ENCODE data around the gene CYS1.
"Not testable (repeated sequence)": the region's sequence is repeated elsewhere in the genome, so short reads cannot be mapped to it uniquely, and the experiment has no call there.

CYS1 gene

DNA sequence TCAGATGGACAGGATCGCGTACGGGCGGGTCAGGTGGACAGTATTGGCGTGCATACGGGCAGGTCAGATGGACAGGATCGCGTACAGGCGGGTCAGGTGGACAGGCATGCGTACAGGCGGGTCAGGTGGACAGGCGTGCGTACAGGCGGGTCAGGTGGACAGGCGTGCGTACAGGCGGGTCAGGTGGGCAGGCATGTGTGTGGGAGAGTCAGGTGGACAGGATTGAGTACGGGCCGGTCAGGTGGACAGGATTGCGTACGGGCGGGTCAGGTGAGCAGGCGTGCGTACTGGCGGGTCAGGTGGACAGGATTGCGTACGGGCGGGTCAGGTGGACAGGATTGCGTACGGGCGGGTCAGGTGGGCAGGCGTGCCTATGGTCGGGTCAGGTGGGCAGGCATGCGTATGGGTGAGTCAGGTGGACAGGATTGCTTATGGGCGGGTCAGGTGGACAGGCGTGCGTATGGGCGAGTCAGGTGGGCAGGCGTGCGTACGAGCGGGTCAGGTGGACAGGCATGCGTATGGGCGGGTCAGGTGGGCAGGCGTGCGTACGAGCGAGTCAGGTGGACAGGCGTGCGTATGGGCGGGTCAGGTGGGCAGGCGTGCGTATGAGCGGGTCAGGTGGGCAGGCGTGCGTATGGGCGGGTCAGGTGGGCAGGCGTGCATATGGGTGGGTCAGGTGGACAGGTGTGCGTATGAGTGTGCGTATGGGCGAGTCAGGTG lies 68.4 kb downstream of the CYS1 start:
- not testable (repeated sequence) for DNase-seq

DNA sequence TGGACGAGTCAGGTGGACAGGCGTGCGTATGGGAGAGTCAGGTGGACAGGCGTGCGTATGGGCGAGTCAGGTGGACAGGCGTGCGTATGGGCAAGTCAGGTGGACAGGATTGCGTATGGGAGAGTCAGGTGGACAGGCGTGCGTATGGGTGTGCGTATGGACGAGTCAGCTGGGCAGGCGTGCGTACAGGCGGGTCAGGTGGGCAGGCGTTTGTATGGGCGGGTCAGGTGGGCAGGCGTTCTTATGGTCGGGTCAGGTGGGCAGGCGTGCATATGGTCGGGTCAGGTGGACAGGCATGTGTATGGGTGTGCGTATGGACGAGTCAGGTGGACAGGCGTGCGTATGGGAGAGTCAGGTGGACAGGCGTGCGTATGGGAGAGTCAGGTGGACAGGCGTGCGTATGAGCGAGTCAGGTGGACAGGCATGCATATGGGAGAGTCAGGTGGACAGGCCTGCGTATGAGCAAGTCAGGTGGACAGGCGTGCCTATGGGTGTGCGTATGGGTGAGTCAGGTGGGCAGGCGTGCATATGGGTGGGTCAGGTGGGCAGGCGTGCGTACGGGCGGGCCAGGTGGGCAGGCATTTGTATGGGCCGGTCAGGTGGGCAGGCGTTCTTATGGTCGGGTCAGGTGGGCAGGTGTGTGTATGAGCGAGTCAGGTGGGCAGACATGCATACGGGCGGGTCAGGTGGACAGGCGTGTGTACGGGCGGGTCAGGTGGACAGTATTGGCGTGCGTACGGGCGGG lies 69.2 kb downstream of the CYS1 start:
- DNase-seq, result not testable (repeated sequence)

DNA sequence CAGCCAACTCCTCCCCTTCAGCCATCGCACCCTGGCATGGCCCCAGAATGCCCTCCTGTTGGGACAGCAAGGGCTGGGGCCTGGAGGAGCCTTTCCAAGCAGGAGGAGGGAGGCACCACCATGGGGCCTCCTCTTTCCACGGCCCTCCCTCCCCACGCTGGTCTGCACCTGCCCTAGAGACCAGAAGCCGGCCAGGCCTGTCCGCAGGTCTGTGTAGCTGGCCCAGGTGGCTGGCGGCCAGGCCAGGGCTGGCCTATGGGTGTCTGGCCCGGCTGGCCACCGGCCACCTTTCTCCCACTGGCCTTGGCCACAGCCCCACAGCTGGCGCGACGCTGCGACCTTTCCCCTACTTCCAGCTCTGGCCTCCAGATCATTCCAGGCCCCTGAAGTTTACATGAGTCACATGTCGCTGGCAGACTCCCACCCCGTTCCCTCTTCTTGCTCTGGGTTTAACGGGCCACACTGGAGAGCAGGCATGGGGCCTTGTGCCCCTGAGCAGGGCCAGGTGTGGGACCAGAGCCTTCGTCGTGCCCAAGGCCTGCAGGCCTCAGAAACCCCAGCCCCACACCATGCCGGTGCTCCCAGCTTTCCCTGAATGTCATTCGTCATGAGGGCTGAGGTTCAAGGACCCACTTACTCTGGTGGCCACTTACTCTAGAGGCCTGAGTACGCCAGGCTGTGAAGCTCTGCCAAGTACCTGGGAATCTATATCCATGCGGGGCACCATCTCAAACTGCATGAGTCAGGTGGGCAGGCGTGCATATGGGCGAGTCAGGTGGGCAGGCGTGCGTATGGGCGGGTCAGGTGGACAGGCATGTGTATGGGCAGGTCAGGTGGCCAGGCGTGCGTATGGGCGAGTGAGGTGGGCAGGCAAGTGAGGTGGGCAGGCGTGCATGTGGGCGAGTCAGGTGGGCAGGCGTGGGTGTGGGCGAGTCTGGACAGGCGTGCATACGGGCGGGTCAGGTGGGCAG lies 70.1 kb downstream of the CYS1 start:
- no peak for DNase-seq

DNA sequence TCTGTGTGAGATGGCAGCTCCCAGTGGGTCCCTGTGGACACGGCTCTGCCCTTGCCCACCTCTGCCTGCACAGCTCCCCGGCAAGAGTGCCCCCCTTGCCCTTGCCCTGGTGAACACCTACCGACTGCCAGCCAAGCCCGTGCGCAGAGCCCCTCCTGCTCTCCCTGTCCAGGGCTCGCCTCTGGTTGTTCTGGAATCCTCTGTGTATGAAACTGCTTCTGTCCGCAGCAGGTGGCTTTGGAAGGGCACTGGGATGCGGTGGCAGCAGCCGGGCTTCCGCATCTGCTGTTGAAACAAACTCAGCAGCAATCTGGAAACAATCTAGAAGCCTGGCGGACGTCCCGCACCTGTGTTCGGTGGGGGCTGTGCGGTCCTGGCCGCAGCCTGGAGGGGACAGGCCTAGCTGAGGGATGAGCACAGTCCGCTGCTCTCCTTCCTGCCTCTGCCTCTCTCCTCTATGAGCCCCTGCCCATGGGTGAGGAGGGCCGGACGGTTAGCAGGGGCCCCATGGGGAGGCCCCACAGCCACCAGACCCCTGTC lies 70.9 kb downstream of the CYS1 start:
- DNase-seq, result no peak

DNA sequence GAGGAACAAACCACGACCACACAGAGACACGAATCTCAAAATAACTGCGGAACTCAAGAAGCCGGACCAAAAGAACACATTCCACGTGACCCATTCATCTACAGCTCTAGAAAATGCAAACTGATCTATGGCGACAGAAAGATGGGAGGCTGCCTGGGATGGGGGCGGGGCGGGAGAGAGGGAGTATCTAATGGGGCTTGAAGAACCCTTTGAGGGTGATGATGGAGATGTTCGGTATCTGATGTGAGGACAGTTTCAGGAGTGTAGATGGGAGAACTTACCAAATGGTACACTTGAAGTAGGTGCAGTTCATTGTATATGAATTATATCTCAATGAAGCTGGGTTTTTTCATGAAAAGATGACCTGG lies 71.4 kb downstream of the CYS1 start:
- no peak for DNase-seq

DNA sequence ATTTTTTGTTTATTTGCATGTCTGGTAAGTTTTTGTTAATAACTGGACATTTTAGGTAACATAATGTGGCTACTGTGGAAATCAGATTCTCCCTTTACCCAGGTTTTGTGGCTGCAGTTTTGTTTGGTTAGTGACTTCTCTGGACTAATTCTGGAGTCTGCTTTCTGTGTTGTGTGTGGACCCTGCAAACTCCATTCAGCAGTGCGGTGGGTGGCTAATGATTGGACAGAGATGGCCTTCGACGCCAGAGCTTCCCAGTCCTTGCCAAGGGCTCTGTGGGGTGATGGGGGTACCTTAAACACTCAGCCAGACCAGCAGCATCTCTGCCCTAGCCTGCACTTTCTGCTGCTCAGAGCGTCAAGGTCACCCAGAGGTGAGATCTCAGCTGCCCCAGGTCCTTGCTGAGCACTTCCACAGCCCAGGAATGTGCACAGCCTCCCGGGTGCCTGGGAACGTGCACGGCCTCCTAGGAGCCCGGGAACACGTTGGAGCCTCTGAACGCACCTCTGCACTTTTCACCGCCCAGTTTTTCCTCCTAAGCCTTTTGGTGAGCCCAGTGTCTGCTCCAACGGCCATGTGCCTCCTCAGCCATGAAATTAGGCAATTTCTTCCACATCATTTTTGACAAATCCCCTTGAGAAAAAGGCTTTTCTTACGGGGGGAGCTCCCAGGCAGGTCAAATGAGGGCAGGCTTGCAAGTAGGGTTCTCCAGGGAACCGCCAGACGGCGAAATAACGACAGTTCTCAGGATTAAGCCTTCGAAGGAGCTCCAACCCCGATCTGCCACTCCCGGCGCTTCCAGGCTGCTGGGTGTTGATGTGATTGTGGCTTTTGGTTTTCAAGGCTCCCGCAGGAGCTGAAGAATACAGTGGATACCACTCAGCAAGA lies 72.0 kb downstream of the CYS1 start:
- DNase-seq, result no peak

DNA sequence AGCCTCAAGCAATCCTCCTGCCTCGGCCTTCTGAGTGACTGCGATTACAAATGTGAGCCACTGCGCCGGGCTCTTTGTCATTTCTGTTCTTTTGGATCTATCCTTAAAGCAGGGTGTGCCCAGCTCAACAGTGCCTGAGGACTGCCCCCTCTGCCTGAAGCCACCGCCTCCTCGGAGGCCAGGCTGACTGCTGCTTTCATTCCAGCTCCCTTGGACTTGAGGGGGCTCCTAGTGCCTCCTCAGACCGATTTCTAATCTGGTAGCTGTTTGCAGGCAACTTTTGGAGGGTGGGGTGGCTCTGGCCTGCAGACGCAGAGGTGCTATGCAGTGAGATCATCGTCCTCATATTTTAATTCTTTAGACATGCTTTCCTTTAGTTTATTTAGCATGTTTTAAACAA lies 72.8 kb downstream of the CYS1 start:
- no peak for DNase-seq
